Naive thymus-derived CD8-positive, alpha-beta T cell (primary cell): ENCODE measurements around the gene ANAPC10. TPM values are rescaled to one million over a fixed set of nuclear protein-coding genes. Genes with fewer than 3 reads are reported as not detected.

ENCODE experiments used
- polyA plus RNA-seq, 3 donors: library from polyadenylated mRNA; unstranded; fragments of 300-500 nt; fragmentation: Illumina TruSeq; gene quantifications; one replicate each; pipeline ENCODE4 v1.2.3, GENCODE V29; 2021
- total RNA-seq, 8 experiments: library from RNA in 2 of 8; stranded (reverse) in 2 of 8; gene quantifications; one replicate each; pipeline ENCODE4 v1.2.3 and lab custom pipeline; 2021 to 2026

ANAPC10 gene
- total and polyA plus RNA-seq, 5 experiments from 2014 or later, result 18.0 to 38.5 (median 33.3) TPM

Other genes with a start within 250 kb of the ANAPC10 start
- 10 to 100 TPM; 77.5 to 78.2 TPM for gene ABCE1, start 115 bp upstream of the ANAPC10 start, total RNA-seq
- 10 to 100 TPM; 59.4 to 72.9 (median 68.5) TPM for gene ABCE1, start 115 bp upstream of the ANAPC10 start, polyA plus RNA-seq
- gene OTUD4, start 82.4 kb upstream of the ANAPC10 start, total RNA-seq, result 10 to 100 TPM; 56.7 to 61.8 TPM
- gene OTUD4, start 82.4 kb upstream of the ANAPC10 start, polyA plus RNA-seq, result 10 to 100 TPM; 14.7 to 17.9 (median 14.9) TPM